ENCODE measurements around the gene NAV1. TPM values are rescaled to one million over a fixed set of nuclear protein-coding genes. Genes with fewer than 3 reads are reported as not detected.

NAV1 gene
- total and polyA plus RNA-seq, 2 of the 8 experiments (the other 6 are each of a cell fraction or from before 2014, with no cell fraction given) = 9.9 to 42.7 TPM

DNA sequence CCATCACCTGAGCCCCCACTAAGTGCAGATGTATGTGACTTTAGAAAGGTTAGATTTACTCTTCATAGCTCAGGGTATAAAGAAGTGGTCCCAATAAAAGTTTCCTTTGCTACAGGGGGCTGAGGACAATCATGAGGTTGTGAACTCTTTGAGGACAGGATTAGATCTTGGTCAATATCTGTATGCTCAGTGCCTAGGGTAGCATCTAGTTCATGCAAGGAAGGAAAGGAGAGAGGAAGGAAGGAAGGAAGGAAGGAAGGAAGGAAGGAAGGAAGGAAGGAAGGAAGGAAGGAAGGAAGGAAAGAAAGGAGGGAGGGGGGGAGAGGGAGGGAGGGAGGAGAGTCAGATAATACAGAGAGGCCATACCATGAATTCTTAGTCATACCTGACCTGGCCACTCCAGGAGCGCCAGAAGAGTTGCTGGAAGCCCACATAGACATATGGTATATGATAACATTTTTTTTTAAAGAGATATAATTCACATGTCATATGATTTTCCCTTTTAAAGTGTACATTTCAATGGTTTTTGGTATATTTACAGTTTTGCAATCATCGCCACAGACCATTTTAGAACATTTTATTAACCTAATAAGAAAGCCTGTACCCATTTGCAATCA is 22.3 kb upstream of the NAV1 start:
- no peak for DNase-seq (ENCODE audit: low read depth in 1 of 2, low spot score in 2 of 2)

More for the DNA sequence above, 22.3 kb upstream of the NAV1 start:
- H2BK15ac ChIP-seq (ENCODE audit: low read length) = no peak overlapping the region
- no peaks in the 10 kb centered on the region for H3K27me3 ChIP-seq (replicated peaks in 1 of 4; ENCODE audit: control insufficient read depth in 3 of 4, extremely low read depth in 1 of 4, insufficient read depth in 3 of 4, low read length in 3 of 4)
- no peak overlapping the region for H2BK12ac ChIP-seq (ENCODE audit: low read depth, low read length)
- H3K27ac ChIP-seq (ENCODE audit: low read depth, low read length) = no peak overlapping the region
- H2BK20ac ChIP-seq (ENCODE audit: low read length) = no peak overlapping the region
- FAIRE-seq = no peak
- H3K4me2 ChIP-seq (ENCODE audit: insufficient read depth in 1 of 2, low read depth in 2 of 2, low read length in 2 of 2) = no peak overlapping the region
- no peak overlapping the region for H3K9ac ChIP-seq (replicated peaks in 1 of 4; ENCODE audit: extremely low read depth in 1 of 4, low read depth in 3 of 4, low read length in 3 of 4)
- no peaks in the 10 kb centered on the region for H3K23me2 ChIP-seq (ENCODE audit: low read depth, low read length)
- no peaks in the 10 kb centered on the region for H3K79me2 ChIP-seq (ENCODE audit: control insufficient read depth in 1 of 2, insufficient read depth in 2 of 2, low read length in 2 of 2)
- peaks cover 3 to 5% (median 5%) of the 10 kb centered on the region in 4 experiments; a peak in 6 of 7 replicates for H3K4me1 ChIP-seq (replicated peaks in 1 of 4; ENCODE audit: control insufficient read depth in 3 of 4, insufficient read depth in 4 of 4, low read length in 3 of 4)
- H3K9me3 ChIP-seq (ENCODE audit: insufficient read depth in 2 of 2, low read depth in 1 of 2, low read length in 1 of 2) = no peaks in the 10 kb centered on the region
- H4K8ac ChIP-seq (ENCODE audit: extremely low read depth, insufficient read depth, low read length) = no peak overlapping the region
- no peak overlapping the region for H2AK5ac ChIP-seq (ENCODE audit: low read depth, low read length)
- no peak overlapping the region for H3K14ac ChIP-seq (ENCODE audit: insufficient read length)
- H2BK5ac ChIP-seq (ENCODE audit: low read depth, low read length) = no peak overlapping the region
- H4K5ac ChIP-seq (ENCODE audit: insufficient read length, low read depth, low read length) = no peak overlapping the region
- CTCF ChIA-PET (ENCODE audit: partially characterized antibody) = interaction anchor here (0.6 to 43.8 kb wide), 10 partner anchors 11 to 1222 kb away, joined by 3 to 929 read pairs (median 5); partner anchors contain the start of genes CSRP1 and NAV1
- H3K4ac ChIP-seq (replicated peaks; ENCODE audit: insufficient read length, low read depth, low read length) = no peak overlapping the region
- H4K20me1 ChIP-seq (replicated peaks in 1 of 2; ENCODE audit: control insufficient read depth in 1 of 2, insufficient read depth in 2 of 2, low read length in 2 of 2) = no peaks in the 10 kb centered on the region
- no peak overlapping the region for H3K18ac ChIP-seq (ENCODE audit: extremely low read depth, low read length)
- no peak overlapping the region for H3K23ac ChIP-seq (ENCODE audit: insufficient read length)
- no peak overlapping the region for H2BK120ac ChIP-seq (replicated peaks; ENCODE audit: low read depth, low read length)
- POLR2A ChIA-PET (ENCODE audit: partially characterized antibody) = no interaction called here
- H3K79me1 ChIP-seq (ENCODE audit: low read depth, low read length) = no peaks in the 10 kb centered on the region
- no peak for TF ChIP-seq NRF1 (IDR thresholded peaks at IDR 0.05; ENCODE audit: low read depth, low read length)
- no peak for TF ChIP-seq JUN (IDR thresholded peaks at IDR 0.05; ENCODE audit: low read depth, low read length)
- no peak for TF ChIP-seq GABPA (IDR thresholded peaks at IDR 0.05; ENCODE audit: borderline replicate concordance, insufficient read depth, low read length)
- TF ChIP-seq RFX5 (IDR thresholded peaks at IDR 0.05; ENCODE audit: borderline replicate concordance, low read depth, low read length) = no peak
- no peak for TF ChIP-seq POLR2A (IDR thresholded peaks at IDR 0.05; ENCODE audit: control extremely low read depth in 1 of 2, low read depth in 2 of 2, low read length in 2 of 2)
- no peak for TF ChIP-seq ASH2L (IDR thresholded peaks at IDR 0.05; ENCODE audit: low read length)
- no peak for TF ChIP-seq RNF2 (IDR thresholded peaks at IDR 0.05; ENCODE audit: borderline replicate concordance, low read depth, low read length, missing control alignments, poor library complexity, severe bottlenecking)
- no peak for TF ChIP-seq CHD2 (IDR thresholded peaks at IDR 0.05; ENCODE audit: low read length)
- TF ChIP-seq NANOG (IDR thresholded peaks at IDR 0.05; ENCODE audit: insufficient read depth, low read depth, low read length, poor library complexity, severe bottlenecking) = no peak
- TF ChIP-seq SAP30 (IDR thresholded peaks at IDR 0.05; ENCODE audit: insufficient read depth, insufficient replicate concordance, low read length) = no peak
- no peak for TF ChIP-seq HDAC6 (IDR thresholded peaks at IDR 0.05; ENCODE audit: low read depth, low read length)
- no peak for TF ChIP-seq EZH2 (IDR thresholded peaks at IDR 0.05; ENCODE audit: low read depth, low read length, severe bottlenecking)
- peak overlapping the region; percentile 56 for H3K56ac ChIP-seq (replicated peaks; ENCODE audit: insufficient read length, low read depth, low read length)
- no peaks in the 10 kb centered on the region for H3K36me3 ChIP-seq (ENCODE audit: control insufficient read depth in 2 of 4, insufficient read depth in 4 of 4, low read length in 3 of 4)
- H4K91ac ChIP-seq (replicated peaks; ENCODE audit: insufficient read length, low read length) = no peak overlapping the region
- no peak overlapping the region for H2AFZ ChIP-seq (ENCODE audit: low read length)
- H3K4me3 ChIP-seq (ENCODE audit: extremely low read depth in 1 of 4, insufficient read depth in 2 of 4, low read depth in 3 of 4, low read length in 4 of 4) = no peak overlapping the region
- WGBS, 2 experiments (ENCODE audit: extremely low coverage in 1 of 2, insufficient coverage in 1 of 2, insufficient read length in 1 of 2, insufficient replicate concordance in 2 of 2, low coverage in 1 of 2, low lambda C conversion rate in 2 of 2, missing lambda C conversion rate in 1 of 2) = 93% methylated on average over 2 of the region's 2 CpGs; no CpG with 5 or more reads in 1 of the 2 experiments

Measured in H1 (cell line).